GM23338 (cell line): ENCODE results near the gene DHRS3. TPM values are rescaled to one million over a fixed set of nuclear protein-coding genes. Genes with fewer than 3 reads are reported as not detected.

Experiments used
- ATAC-seq: fragments of 200-7000 bp; cut with Tn5 transposase; 3 replicates; pipeline ENCODE4 v1.9.1; 2020
- DNase-seq: peaks from one replicate; pipeline ENCODE4 v3.0.0-alpha.2; 2015; ENCODE audit warnings: low spot score
- H2AFZ ChIP-seq: fragments of 200-600 bp; sonication (generic); 2 replicates; pipeline ENCODE4 v1.8.0; 2016; ENCODE audit warnings: antibody characterized with exemption, mild to moderate bottlenecking, moderate library complexity
- H3F3A ChIP-seq: fragments of 200-600 bp; sonication (generic); replicated peaks from 2 replicates; pipeline ENCODE4 v1.8.0; 2017; ENCODE audit warnings: antibody characterized with exemption, mixed run types, low read depth
- H3K27ac ChIP-seq: fragments of 200-600 bp; sonication (generic); 2 replicates; pipeline ENCODE4 v1.6.1; 2016; ENCODE audit warnings: low read depth
- H3K27me3 ChIP-seq: fragments of 200-600 bp; sonication (generic); 2 replicates; pipeline ENCODE4 v1.8.0; 2016; ENCODE audit warnings: mild to moderate bottlenecking, mixed run types, moderate library complexity; ENCODE audit not compliant: insufficient read depth
- H3K36me3 ChIP-seq: fragments of 200-600 bp; sonication (generic); 2 replicates; pipeline ENCODE4 v1.8.0; 2016; ENCODE audit warnings: mild to moderate bottlenecking; ENCODE audit not compliant: insufficient read depth
- H3K4me1 ChIP-seq: fragments of 200-600 bp; sonication (generic); 2 replicates; pipeline ENCODE4 v1.8.0; 2016; ENCODE audit warnings: mild to moderate bottlenecking, moderate library complexity; ENCODE audit not compliant: insufficient read depth
- H3K4me2 ChIP-seq: fragments of 200-600 bp; sonication (generic); 2 replicates; pipeline ENCODE4 v1.7.1; 2017; ENCODE audit warnings: mixed run types
- H3K4me3 ChIP-seq: fragments of 200-600 bp; sonication (generic); 2 replicates; pipeline ENCODE4 v1.6.1; 2016; ENCODE audit warnings: mixed run types
- H3K79me2 ChIP-seq: fragments of 200-600 bp; sonication (generic); replicated peaks from 2 replicates; pipeline ENCODE4 v1.8.0; 2017; ENCODE audit warnings: mild to moderate bottlenecking; ENCODE audit not compliant: insufficient read depth
- H3K9me2 ChIP-seq: fragments of 200-600 bp; sonication (generic); 2 replicates; pipeline ENCODE4 v1.8.0; 2017; ENCODE audit not compliant: insufficient read depth
- H4K20me1 ChIP-seq: fragments of 200-600 bp; sonication (generic); replicated peaks from 2 replicates; pipeline ENCODE4 v1.8.0; 2017; ENCODE audit warnings: mild to moderate bottlenecking; ENCODE audit not compliant: insufficient read depth
- H3K27ac Mint-ChIP-seq: 2 replicates; pipeline ENCODE4 v1.8.0; 2020; ENCODE audit warnings: inconsistent platforms, mild to moderate bottlenecking, moderate library complexity, mixed read lengths
- H3K27me3 Mint-ChIP-seq: 3 replicates; pipeline ENCODE4 v1.8.0; 2022; ENCODE audit warnings: low read depth, mild to moderate bottlenecking, moderate library complexity, mixed read lengths, inconsistent platforms; ENCODE audit not compliant: insufficient read depth, poor library complexity
- H3K36me3 Mint-ChIP-seq: 3 replicates; pipeline ENCODE4 v1.8.0; 2021; ENCODE audit warnings: low read depth, mild to moderate bottlenecking, inconsistent platforms, moderate library complexity, mixed read lengths
- H3K4me1 Mint-ChIP-seq: 3 replicates; pipeline ENCODE4 v1.8.0; 2020; ENCODE audit warnings: mild to moderate bottlenecking, inconsistent platforms, mixed read lengths
- H3K4me3 Mint-ChIP-seq: 3 replicates; pipeline ENCODE4 v1.8.0; 2021; ENCODE audit warnings: moderate library complexity, mild to moderate bottlenecking, inconsistent platforms, mixed read lengths
- H3K9me3 Mint-ChIP-seq: 3 replicates; pipeline ENCODE4 v1.8.0; 2020; ENCODE audit warnings: moderate library complexity, mild to moderate bottlenecking, inconsistent platforms, mixed read lengths
- CREB1 ChIP-seq: fragments of 250-450 bp; sonication (Bioruptor Pico); IDR thresholded peaks from 2 replicates; pipeline ENCODE4 v1.5.0; 2020; ENCODE audit warnings: low read depth, mild to moderate bottlenecking, moderate library complexity
- EZH2 ChIP-seq: fragments of 200-600 bp; sonication (generic); IDR thresholded peaks from one replicate; pipeline ENCODE4 v1.8.0; 2017; ENCODE audit warnings: antibody characterized with exemption, mild to moderate bottlenecking, low read depth; ENCODE audit not compliant: unreplicated experiment
- EZH2phosphoT487 ChIP-seq: fragments of 200-600 bp; sonication (generic); IDR thresholded peaks from one replicate; pipeline ENCODE4 v1.8.1; 2018; ENCODE audit warnings: antibody characterized with exemption; ENCODE audit not compliant: unreplicated experiment
- JUNB ChIP-seq: IDR thresholded peaks from one replicate; pipeline ENCODE4 v1.6.1; 2016; ENCODE audit warnings: antibody characterized with exemption; ENCODE audit not compliant: unreplicated experiment
- NANOG ChIP-seq: IDR thresholded peaks from 2 replicates; pipeline ENCODE4 v1.6.1; 2016; ENCODE audit warnings: antibody characterized with exemption, borderline replicate concordance
- POLR2AphosphoS5 ChIP-seq: IDR thresholded peaks from 2 replicates; pipeline ENCODE4 v1.6.1; 2016; ENCODE audit warnings: antibody characterized with exemption, low read depth
- STAT1 ChIP-seq: IDR thresholded peaks from one replicate; pipeline ENCODE4 v1.6.1; 2016; ENCODE audit warnings: antibody characterized with exemption; ENCODE audit not compliant: unreplicated experiment
- ZNF331 ChIP-seq: fragments of 250-450 bp; sonication (Bioruptor Pico); IDR thresholded peaks from 2 replicates; pipeline ENCODE4 v1.5.0; 2020; ENCODE audit warnings: low read depth, mild to moderate bottlenecking, moderate library complexity
- polyA plus RNA-seq: library from polyadenylated mRNA; unstranded; fragments of >200 nt; fragmentation: Nextera tagmentation; extraction: Ambion mirVana; gene quantifications from 2 replicates; pipeline ENCODE4 v1.2.1, GENCODE V29; 2016
- total RNA-seq: library from RNA; depleted of rRNA; stranded (reverse); fragments of >200 nt; shearing (Covaris generic); gene quantifications from 2 replicates; pipeline ENCODE4 v1.2.3, GENCODE V29; 2014
- TF ChIP-seq, protein P1 (sequence below), 2 experiments: fragments of 200-600 bp in 1 of 2; sonication (generic) in 1 of 2; conservative IDR thresholded peaks; 2 replicates each; pipeline versions ENCODE4 v1.5.1 to v1.6.1; 2016 to 2017; ENCODE audit warnings: antibody characterized with exemption in 2 of 2, low read depth in 2 of 2, mild to moderate bottlenecking in 2 of 2, moderate library complexity in 1 of 2
- TF ChIP-seq, protein P2 (sequence below): IDR thresholded peaks from 2 replicates; pipeline ENCODE4 v1.6.1; 2016; ENCODE audit warnings: antibody characterized with exemption
- TF ChIP-seq, protein P3 (sequence below): fragments of 250-450 bp; sonication (Bioruptor Pico); IDR thresholded peaks from 2 replicates; pipeline ENCODE4 v1.5.0; 2020; ENCODE audit warnings: mild to moderate bottlenecking, moderate library complexity

DHRS3 gene
- total and polyA plus RNA-seq, 2 experiments from 2014 or later, result 21.0 to 26.0 TPM

DNA sequence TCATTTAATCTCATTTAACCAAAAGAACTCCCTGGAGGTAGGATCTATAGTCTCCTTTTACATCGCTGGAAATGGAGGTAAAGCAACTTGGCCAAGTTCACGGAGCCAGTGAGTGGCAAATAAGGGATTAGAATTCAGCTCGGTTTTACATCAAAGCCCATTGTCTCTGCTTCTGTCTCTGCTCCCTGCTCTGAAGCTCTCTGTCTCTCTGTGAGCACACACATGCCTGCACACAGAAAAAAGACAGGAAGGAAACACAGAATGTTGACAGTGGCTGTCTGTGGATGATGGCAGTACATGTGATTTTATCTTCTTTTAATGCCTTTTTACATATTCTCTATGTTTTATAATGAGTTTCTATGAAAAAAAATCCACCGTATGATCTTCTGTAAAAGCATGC lies 8.9 kb upstream of the DHRS3 start:
- Histone ChIP-seq H3K4me3 (no peak overlapping the region), H3K27me3 (no peaks in the 10 kb centered on the region), H3F3A (0 out of 2 replicates have a peak, but pooled peaks cover 10% of the 10 kb centered on the region), H3K27ac (no peak overlapping the region), H4K20me1 (no peaks in the 10 kb centered on the region), H3K4me2 (no peak overlapping the region), H3K4me1 (peaks cover 18% of the 10 kb centered on the region), H3K79me2 (no peaks in the 10 kb centered on the region), H3K9me2 (no peaks in the 10 kb centered on the region), H2AFZ (no peak overlapping the region), H3K36me3 (no peaks in the 10 kb centered on the region)
- no peak for ATAC-seq
- DNase-seq, result no peak
- Mint-ChIP-seq H3K27ac (0 out of 2 replicates have a peak overlapping the region, but pooled peaks have one; percentile 9), H3K27me3 (peaks cover 5% of the 10 kb centered on the region), H3K36me3 (peaks cover 7% of the 10 kb centered on the region), H3K4me3 (no peak overlapping the region), H3K9me3 (peaks cover 20% of the 10 kb centered on the region), H3K4me1 (peaks cover 35% of the 10 kb centered on the region)
- TF ChIP-seq, protein P1, sequence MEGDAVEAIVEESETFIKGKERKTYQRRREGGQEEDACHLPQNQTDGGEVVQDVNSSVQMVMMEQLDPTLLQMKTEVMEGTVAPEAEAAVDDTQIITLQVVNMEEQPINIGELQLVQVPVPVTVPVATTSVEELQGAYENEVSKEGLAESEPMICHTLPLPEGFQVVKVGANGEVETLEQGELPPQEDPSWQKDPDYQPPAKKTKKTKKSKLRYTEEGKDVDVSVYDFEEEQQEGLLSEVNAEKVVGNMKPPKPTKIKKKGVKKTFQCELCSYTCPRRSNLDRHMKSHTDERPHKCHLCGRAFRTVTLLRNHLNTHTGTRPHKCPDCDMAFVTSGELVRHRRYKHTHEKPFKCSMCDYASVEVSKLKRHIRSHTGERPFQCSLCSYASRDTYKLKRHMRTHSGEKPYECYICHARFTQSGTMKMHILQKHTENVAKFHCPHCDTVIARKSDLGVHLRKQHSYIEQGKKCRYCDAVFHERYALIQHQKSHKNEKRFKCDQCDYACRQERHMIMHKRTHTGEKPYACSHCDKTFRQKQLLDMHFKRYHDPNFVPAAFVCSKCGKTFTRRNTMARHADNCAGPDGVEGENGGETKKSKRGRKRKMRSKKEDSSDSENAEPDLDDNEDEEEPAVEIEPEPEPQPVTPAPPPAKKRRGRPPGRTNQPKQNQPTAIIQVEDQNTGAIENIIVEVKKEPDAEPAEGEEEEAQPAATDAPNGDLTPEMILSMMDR (conservative IDR thresholded peaks at IDR 0.05; ENCODE audit: low read depth in 2 of 2), result no peak
- TF ChIP-seq NANOG (no peak), JUNB (no peak)

DNA sequence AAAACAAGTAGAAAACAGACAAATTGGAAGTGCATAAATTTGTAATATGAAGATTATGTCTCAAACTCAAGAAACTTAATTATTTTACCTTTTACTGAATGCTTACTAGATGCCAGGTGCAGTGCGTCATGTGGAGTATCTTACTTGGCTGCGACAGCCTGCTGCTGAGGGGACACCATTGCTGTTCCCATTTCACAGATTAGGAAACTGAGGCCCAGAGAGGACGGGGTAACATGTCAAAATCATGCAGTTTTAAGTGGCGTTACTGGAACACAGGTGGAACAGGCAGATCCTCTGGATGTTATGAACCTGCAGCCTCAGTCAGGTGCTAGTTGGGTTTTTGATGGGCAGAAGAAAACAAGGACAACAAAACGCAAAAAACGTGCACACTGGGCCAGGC lies 7.3 kb upstream of the DHRS3 start:
- Mint-ChIP-seq H3K4me1 (peaks cover 42% of the 10 kb centered on the region), H3K9me3 (0 out of 3 replicates have a peak, but pooled peaks cover 8% of the 10 kb centered on the region)
- no peaks in the 10 kb centered on the region for H3K79me2 ChIP-seq

More for the DNA sequence above, 7.3 kb upstream of the DHRS3 start:
- TF ChIP-seq POLR2AphosphoS5, result no peak
- no peak for TF ChIP-seq EZH2
- no peak for TF ChIP-seq EZH2phosphoT487
- TF ChIP-seq, protein P1 (conservative IDR thresholded peaks at IDR 0.05; ENCODE audit: low read depth in 2 of 2), result no peak
- no peak for TF ChIP-seq ZNF331 (CRISPR knock-in tag)
- no peak for TF ChIP-seq NANOG
- TF ChIP-seq, protein P2, sequence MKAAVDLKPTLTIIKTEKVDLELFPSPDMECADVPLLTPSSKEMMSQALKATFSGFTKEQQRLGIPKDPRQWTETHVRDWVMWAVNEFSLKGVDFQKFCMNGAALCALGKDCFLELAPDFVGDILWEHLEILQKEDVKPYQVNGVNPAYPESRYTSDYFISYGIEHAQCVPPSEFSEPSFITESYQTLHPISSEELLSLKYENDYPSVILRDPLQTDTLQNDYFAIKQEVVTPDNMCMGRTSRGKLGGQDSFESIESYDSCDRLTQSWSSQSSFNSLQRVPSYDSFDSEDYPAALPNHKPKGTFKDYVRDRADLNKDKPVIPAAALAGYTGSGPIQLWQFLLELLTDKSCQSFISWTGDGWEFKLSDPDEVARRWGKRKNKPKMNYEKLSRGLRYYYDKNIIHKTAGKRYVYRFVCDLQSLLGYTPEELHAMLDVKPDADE, result no peak
- no peak for TF ChIP-seq STAT1
- TF ChIP-seq, protein P3, sequence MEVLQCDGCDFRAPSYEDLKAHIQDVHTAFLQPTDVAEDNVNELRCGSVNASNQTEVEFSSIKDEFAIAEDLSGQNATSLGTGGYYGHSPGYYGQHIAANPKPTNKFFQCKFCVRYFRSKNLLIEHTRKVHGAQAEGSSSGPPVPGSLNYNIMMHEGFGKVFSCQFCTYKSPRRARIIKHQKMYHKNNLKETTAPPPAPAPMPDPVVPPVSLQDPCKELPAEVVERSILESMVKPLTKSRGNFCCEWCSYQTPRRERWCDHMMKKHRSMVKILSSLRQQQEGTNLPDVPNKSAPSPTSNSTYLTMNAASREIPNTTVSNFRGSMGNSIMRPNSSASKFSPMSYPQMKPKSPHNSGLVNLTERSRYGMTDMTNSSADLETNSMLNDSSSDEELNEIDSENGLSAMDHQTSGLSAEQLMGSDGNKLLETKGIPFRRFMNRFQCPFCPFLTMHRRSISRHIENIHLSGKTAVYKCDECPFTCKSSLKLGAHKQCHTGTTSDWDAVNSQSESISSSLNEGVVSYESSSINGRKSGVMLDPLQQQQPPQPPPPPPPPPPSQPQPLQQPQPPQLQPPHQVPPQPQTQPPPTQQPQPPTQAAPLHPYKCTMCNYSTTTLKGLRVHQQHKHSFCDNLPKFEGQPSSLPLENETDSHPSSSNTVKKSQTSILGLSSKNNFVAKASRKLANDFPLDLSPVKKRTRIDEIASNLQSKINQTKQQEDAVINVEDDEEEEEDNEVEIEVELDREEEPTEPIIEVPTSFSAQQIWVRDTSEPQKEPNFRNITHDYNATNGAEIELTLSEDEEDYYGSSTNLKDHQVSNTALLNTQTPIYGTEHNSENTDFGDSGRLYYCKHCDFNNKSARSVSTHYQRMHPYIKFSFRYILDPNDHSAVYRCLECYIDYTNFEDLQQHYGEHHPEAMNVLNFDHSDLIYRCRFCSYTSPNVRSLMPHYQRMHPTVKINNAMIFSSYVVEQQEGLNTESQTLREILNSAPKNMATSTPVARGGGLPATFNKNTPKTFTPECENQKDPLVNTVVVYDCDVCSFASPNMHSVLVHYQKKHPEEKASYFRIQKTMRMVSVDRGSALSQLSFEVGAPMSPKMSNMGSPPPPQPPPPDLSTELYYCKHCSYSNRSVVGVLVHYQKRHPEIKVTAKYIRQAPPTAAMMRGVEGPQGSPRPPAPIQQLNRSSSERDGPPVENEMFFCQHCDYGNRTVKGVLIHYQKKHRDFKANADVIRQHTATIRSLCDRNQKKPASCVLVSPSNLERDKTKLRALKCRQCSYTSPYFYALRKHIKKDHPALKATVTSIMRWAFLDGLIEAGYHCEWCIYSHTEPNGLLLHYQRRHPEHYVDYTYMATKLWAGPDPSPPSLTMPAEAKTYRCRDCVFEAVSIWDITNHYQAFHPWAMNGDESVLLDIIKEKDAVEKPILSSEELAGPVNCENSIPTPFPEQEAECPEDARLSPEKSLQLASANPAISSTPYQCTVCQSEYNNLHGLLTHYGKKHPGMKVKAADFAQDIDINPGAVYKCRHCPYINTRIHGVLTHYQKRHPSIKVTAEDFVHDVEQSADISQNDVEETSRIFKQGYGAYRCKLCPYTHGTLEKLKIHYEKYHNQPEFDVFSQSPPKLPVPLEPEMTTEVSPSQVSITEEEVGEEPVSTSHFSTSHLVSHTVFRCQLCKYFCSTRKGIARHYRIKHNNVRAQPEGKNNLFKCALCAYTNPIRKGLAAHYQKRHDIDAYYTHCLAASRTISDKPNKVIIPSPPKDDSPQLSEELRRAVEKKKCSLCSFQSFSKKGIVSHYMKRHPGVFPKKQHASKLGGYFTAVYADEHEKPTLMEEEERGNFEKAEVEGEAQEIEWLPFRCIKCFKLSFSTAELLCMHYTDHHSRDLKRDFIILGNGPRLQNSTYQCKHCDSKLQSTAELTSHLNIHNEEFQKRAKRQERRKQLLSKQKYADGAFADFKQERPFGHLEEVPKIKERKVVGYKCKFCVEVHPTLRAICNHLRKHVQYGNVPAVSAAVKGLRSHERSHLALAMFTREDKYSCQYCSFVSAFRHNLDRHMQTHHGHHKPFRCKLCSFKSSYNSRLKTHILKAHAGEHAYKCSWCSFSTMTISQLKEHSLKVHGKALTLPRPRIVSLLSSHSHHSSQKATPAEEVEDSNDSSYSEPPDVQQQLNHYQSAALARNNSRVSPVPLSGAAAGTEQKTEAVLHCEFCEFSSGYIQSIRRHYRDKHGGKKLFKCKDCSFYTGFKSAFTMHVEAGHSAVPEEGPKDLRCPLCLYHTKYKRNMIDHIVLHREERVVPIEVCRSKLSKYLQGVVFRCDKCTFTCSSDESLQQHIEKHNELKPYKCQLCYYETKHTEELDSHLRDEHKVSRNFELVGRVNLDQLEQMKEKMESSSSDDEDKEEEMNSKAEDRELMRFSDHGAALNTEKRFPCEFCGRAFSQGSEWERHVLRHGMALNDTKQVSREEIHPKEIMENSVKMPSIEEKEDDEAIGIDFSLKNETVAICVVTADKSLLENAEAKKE, result no peak
- TF ChIP-seq CREB1, result no peak
- no peak for ATAC-seq
- H3K27me3 Mint-ChIP-seq, result peaks cover 5% of the 10 kb centered on the region
- Histone ChIP-seq H3K4me1 (peaks cover 24% of the 10 kb centered on the region), H3K27ac (no peak overlapping the region), H3K4me2 (no peak overlapping the region), H3K36me3 (no peaks in the 10 kb centered on the region), H3K27me3 (no peaks in the 10 kb centered on the region), H3K4me3 (no peak overlapping the region), H3K9me2 (no peaks in the 10 kb centered on the region), H3F3A (0 out of 2 replicates have a peak, but pooled peaks cover 8% of the 10 kb centered on the region), H2AFZ (no peak overlapping the region), H4K20me1 (no peaks in the 10 kb centered on the region)
- peaks cover 5% of the 10 kb centered on the region; the same call in 1 of the 3 replicates for H3K36me3 Mint-ChIP-seq
- DNase-seq, result no peak
- no peak overlapping the region for H3K4me3 Mint-ChIP-seq
- no peak overlapping the region for H3K27ac Mint-ChIP-seq
